ENCODE results near the gene MBD3L2B.

The MBD3L2B gene

GRCh38 chr19:7010722-7011593 lies 10.3 kb downstream of the MBD3L2B start:
- no peak for DNase-seq

- DNase-seq = no peak
Measured at GRCh38 chr19:7007859-7008258, 13.4 kb downstream of the MBD3L2B start.

- no peak for DNase-seq
Measured at GRCh38 chr19:7006135-7006704, 15.0 kb downstream of the MBD3L2B start.

- DNase-seq = no peak
Measured at GRCh38 chr19:7004313-7004931, 16.8 kb downstream of the MBD3L2B start.

GRCh38 chr19:7000816-7001215 lies 20.4 kb downstream of the MBD3L2B start:
- no peak for DNase-seq

GRCh38 chr19:7000333-7000732 lies 20.9 kb downstream of the MBD3L2B start:
- no peak for DNase-seq

GRCh38 chr19:6999933-7000332 lies 21.3 kb downstream of the MBD3L2B start:
- no peak for DNase-seq

GRCh38 chr19:6997679-6998445 lies 23.4 kb downstream of the MBD3L2B start:
- DNase-seq = no peak

- DNase-seq = no peak
Measured at GRCh38 chr19:6996810-6997209, 24.4 kb downstream of the MBD3L2B start.

- no peak for DNase-seq
Measured at GRCh38 chr19:6995054-6995453, 26.2 kb downstream of the MBD3L2B start.

GRCh38 chr19:6988257-6988656 lies 33.0 kb downstream of the MBD3L2B start:
- no peak for DNase-seq

- no peak for DNase-seq
Measured at GRCh38 chr19:6987850-6988249, 33.4 kb downstream of the MBD3L2B start.

- no peak for DNase-seq
Measured at GRCh38 chr19:6983448-6983847, 37.8 kb downstream of the MBD3L2B start.

- no peak for DNase-seq
Measured at GRCh38 chr19:6979399-6979798, 41.8 kb downstream of the MBD3L2B start.

GRCh38 chr19:6976197-6976596 lies 45.0 kb downstream of the MBD3L2B start:
- DNase-seq = no peak

GRCh38 chr19:6971366-6971765 lies 49.9 kb downstream of the MBD3L2B start:
- DNase-seq = no peak

- DNase-seq = no peak
Measured at GRCh38 chr19:6970443-6970842, 50.8 kb downstream of the MBD3L2B start.

GRCh38 chr19:6970021-6970420 lies 51.2 kb downstream of the MBD3L2B start:
- no peak for DNase-seq

GRCh38 chr19:6969490-6969889 lies 51.7 kb downstream of the MBD3L2B start:
- no peak for DNase-seq

Measured in NCI-H345 (cell line).